GM19372 (cell line): ENCODE measurements around the gene PTPRN2.
"Not testable (repeated sequence)": the region's sequence is repeated elsewhere in the genome, so short reads cannot be mapped to it uniquely, and the experiment has no call there.

ENCODE experiments used
- ATAC-seq: cut with Tn5 transposase; IDR thresholded peaks from one replicate; pipeline ENCODE4 v1.9.1; 2021; ENCODE audit warnings: mild to moderate bottlenecking, low read depth, moderate library complexity; ENCODE audit not compliant: unreplicated experiment

The PTPRN2 gene

DNA sequence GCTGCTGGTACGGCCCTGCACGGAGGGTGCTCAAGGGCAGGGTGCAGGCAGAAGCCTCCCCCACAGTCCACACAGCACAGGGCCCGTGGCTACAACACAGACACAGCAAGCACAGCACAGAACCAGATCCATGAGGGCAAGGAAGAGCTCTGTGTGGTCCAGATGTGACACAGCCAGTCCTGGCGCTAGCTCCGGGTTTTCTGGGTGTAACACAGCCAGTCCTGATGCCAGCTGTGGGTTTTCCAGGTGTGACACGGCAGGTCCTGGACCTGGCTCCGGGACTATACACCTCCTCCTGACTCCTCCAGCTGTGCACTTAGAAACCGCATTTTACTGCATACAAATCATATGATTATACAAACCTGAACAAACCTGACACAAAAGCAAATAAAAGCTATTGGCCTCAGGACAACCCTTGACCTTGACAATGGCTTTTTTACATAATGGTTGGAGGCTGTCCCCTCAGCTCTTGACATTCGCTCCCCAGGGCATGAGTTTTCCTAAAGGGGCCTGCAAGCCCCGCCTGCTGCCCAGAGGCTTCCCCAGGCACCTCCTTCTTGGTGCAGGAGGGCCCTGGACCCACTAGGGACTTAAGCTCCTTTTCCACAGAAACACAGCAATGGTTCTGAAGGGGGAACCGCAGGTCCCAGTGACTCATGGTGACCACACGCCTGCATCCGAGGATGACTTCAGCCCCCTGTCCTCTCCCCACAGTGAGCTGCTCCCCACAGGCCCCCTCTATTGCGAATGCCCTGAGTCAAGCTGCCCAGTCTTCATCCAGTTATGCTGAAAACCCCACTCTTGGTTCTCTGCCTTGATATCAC, 209.6 kb downstream of the PTPRN2 start:
- no peak for ATAC-seq

DNA sequence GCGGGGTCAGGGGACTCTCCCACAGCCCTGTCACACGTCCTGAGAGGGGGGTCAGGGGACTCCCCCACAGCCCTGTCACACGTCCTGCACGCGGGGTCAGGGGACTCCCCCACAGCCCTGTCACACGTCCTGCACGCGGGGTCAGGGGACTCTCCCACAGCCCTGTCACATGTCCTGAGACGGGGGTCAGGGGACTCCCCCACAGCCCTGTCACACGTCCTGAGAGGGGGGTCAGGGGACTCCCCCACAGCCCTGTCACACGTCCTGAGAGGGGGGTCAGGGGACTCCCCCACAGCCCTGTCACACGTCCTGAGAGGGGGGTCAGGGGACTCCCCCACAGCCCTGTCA, 210.8 kb downstream of the PTPRN2 start:
- not testable (repeated sequence) for ATAC-seq

DNA sequence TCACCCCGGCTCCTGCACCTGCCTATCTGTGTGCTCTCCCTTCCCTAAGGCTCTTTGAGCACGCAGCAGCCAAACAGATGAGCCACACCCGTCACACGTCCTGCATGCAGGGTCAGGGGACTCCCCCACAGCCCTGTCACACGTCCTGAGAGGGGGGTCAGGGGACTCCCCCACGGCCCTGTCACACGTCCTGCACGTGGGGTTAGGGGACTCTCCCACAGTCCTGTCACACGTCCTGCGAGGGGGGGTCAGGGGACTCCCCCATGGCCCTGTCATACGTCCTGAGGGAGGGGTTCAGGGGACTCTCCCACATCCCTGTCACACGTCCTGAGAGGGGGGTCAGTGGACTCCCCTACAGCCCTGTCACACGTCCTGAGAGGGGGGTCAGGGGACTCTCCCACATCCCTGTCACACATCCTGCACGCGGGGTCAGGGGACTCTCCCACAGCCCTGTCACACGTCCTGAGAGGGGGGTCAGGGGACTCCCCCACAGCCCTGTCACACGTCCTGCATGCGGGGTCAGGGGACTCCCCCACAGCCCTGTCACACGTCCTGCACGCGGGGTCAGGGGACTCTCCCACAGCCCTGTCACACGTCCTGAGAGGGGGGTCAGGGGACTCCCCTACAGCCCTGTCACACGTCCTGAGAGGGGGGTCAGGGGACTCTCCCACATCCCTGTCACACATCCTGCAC, 211.3 kb downstream of the PTPRN2 start:
- ATAC-seq, result not testable (repeated sequence)

DNA sequence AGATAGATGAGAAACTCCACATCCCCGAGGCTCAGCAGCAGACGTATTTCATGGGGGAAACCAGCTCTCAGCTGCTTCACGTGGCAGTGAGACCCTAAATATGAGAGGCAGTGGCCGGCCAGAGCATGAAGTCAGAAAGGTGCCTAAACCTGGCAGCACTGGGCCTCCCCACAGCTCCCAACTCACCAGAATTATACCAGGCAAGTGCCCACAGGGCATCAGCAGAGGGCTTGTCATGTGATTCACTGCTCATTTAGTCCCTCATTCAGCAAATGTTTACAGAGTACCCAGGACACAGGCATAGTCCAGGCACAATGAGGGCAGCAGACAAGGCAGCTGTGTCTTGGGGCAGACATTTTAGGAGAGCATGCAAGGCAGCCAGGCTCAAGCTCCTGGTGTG, 212.6 kb downstream of the PTPRN2 start:
- ATAC-seq, result no peak

DNA sequence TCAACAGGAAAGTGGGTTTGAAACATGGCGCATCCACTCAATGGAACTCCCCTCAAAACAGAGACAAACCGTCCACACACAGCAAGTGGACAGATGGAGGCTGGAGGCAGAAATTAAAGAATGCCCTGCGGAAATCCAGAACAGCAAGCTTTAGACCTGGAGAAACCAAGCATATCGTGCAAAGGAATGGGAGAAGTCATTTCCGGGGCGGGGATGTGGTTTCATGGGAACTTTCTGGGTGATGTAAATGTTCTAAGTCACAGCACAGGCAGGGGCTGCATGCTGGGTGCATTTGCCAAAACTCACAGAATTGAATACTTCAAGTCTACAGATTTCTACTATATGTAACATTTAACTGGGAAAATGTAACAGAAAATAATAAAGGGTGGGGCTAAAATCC, 213.0 kb downstream of the PTPRN2 start:
- no peak for ATAC-seq

DNA sequence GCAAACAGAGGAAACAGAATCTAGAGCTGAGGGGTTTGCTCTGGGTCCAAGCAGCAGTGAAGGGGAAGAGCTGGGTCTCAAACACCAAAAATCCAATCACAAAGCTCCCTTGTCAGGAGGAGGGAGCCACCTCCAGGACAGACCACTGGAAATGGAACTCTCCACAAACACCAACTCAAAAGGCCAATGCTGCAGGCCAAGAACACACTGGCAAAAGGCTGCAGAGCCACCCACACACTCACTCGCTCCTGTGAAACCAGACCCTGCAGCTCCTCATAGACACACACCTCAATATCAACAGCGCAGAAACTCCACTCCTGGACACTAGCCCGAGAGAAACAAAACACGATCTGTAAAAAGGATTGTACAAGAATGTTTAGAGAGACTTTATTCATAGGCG, 213.5 kb downstream of the PTPRN2 start:
- ATAC-seq, result no peak

DNA sequence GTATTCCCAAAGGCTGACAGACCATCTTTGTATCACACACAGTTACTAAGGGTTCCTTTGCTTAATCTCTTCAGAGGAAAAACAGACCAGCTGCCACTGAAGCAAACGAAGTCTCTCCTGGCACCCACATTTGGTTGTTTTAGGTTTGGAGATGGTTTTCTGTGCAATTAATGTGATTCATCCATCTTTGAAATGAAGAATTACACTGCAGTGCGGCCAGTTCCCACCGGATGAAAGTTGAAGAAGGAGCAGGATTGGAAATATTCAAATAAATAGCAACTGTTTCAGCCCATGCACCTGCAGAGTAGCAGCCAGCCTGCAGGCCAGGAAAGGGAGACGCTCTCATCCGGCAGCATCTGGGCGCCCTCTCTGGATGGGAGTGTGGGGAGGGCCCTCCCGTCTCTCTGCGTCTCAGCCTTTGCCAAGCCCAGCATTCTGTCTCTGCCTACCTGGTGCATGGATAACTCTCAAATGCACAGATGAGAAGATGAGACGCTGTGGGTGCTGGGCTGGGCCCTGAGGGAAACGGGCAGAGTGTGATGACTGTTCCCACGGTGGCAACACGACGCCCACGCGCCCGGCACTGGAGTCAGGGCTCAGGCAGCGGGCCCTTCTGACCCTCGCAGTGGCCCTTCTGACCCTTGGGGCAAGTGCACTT, 214.0 kb downstream of the PTPRN2 start:
- ATAC-seq, result no peak

DNA sequence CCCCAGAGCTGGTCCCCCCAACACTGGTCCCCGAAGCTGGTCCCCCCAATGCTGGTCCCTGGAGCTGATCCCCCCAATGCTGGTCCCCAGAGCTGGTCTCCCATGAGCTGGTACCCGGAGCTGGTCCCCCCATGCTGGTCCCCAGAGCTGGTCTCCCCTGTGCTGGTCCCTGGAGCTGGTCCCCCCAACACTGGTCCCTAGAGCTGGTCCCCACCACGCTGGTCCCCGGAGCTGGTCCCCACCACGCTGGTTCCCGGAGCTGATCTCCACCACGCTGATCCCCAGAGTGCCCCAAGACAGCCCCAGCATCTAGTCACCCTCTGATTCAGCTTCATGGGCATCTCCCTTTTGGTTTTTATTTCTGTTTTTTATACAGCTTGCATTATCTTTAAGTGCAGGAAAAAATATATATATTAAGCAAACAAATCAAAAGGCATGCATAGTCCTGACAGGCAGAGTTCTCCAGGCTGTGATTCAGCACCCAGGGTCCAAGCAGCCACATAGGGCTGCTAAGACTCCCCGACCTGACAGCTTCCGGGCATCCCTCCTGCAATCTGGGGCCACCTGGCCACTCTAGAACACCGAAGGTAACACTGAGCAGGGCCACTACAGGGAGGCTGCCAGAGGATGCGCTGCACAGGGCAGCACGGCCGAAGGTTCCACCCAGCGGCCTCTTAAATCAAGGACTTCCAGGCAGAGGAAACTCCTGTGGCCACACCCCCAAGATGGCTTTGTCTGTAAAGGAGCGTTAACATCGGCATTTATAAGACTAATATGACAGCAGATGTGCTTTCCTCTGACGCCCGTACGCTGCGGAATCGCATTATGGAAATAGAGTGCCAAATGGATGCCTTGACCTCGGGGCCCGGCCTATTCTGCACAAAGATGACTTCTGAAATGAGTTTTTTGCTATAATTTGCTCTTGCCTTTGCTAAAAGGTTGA, 215.0 kb downstream of the PTPRN2 start:
- ATAC-seq, result no peak

DNA sequence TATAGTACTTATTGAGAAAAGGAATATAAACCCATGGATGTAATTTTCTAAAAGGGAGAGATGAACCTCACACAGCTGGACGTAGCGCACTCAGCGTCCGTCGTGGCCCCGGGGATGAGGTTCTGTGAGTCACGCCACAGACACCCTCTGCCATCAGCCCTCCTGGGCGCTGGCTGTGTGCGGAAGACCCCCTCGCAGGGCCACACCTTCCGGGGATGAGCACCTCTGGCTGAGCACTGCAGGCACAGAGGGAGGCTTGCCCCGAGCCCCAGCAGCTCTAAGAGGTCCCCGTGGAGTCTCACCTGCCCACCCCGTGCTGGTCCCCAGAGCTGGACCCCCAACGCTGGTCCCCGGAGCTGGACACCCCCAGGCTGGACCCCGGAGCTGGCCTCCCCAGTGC, 215.8 kb downstream of the PTPRN2 start:
- no peak for ATAC-seq

DNA sequence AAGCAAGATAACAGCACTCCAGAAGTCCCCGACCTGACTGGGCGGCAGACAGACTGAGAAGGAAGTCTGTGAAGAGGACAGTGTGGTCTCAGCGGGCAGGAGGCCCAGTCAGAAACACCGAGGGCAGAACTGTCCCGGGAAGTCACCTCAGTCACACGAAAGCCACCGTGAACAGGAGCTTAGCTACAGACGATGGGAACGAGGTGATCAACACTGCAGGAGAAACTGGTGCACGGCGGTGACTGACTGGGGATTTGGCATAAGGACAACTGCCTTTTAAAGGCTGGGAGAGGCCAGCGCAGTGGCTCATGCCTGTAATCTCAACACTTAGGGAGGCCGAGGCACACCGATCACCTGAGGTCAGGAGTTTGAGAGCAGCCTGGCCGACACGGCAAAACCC, 217.8 kb downstream of the PTPRN2 start:
- ATAC-seq, result no peak

DNA sequence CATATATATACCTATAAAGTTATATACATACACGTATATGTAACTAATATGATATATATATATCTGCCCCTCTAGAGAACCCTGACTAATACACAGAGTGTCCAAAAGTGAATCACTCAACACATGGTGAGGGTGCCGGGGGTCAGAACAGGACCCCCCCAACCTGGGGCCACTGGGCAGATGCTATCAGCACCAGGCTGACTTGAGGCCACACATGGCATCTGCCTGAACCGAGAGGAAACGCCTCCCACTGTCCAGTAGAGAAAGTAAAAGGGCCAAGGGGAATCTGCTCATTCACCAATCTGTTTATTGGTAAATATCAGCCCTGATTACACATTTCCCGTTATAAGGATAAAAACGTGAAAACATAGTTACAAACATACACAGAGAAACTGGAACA, 218.3 kb downstream of the PTPRN2 start:
- no peak for ATAC-seq

DNA sequence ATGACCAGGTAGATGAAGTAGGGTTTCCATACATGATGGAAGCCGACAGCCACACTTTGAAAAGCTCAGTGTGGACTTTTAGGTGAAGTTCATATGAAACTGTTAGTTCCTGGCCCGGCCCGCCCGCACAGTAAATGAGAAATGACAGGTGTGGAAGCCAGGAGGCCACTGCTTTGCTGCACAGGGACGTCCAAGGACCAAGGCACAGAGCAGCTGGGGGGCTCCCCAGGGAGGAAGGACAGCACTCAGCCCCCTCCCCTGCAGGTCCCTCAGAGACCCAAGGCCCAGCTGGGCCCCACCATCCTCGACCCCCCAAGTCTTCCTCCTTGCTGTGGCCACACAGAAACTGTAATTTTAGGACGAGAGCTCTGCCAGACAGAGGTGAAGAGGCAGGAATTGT, 219.2 kb downstream of the PTPRN2 start:
- ATAC-seq, result no peak

DNA sequence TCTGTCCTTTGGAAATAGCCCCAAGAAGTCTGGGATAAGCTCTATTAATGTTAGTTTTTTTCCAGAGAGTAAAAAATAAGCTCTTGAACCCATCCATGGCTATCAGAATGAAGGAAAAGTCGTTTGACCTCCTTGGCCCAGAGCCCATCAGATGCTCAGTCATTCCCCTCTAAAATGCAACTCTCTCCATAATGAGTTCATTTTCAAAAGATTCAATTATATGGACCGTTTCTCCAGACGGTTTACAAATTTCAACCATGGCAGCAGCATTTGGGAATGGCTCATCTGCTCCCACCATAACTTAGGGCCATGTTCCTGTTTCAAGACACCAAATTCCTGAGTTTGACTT, 220.0 kb downstream of the PTPRN2 start:
- ATAC-seq, result no peak

DNA sequence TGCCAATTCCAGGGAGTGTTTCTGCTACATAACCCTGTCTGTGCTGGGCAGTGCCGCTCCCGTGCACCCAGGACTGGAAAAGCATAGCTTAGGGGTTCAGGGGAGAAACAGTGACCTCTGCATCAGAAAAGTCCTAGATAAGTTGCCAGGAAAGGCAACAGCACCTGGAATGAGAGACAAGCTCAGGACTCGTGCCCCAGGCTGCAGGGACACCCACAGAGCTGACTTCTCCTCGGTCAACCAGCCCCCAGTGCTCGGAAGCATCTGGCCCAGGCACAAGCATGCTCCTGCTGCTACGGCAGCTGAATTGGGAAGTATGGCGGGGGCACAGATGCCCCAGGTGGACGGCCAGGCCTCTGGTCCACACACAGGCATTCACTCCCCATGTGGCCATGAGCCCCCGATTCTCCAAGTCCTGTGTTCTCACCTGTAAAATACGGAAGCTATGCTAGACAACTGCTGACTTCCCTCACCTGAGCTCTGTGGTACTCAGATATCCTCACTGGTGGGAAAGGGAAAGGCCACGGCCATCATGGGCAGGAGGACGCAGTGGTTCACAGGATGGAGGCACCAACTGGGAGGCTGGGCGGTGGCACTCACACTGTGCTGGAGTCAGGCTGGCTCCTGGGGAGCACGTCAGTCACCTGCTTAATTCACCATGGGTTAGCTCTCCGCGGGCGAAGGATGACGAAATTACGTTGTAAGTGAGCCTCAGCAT, 220.5 kb downstream of the PTPRN2 start:
- ATAC-seq, result no peak

DNA sequence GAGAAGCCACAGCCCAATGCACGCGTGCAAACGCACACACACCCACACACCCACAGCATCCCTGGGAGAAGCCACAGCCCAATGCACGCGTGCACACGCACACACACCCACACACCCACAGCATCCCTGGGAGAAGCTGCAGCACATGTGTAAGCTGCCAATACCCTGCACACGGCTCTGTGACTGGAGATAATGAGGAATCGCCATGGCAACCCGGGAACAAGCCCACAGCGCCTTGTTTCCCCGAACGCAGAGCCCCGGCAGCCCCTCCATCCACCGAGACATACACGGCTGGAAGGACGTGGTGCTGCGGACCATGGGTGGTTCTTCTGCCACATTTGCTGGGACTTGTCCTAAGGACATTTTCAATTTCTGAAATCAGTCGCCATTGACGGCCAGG, 221.3 kb downstream of the PTPRN2 start:
- no peak for ATAC-seq

DNA sequence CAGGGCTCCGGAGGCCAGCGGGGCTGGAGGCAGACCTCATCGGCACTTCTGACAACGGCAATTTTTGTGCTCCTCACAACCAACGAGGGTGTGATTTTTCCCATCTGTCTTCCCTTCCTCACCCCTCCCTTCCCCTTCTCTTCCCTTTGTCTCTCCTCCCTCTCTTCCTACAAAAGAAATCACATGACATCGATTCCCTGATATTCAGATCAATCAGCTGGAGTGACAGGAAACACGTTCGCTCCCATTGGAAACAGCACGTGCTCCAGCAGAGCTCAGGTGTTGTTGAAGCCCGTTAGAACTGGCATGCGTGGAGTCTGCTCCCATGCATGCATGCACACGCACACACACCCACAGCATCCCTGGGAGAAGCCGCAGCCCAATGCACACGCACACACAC, 222.4 kb downstream of the PTPRN2 start:
- no peak for ATAC-seq

DNA sequence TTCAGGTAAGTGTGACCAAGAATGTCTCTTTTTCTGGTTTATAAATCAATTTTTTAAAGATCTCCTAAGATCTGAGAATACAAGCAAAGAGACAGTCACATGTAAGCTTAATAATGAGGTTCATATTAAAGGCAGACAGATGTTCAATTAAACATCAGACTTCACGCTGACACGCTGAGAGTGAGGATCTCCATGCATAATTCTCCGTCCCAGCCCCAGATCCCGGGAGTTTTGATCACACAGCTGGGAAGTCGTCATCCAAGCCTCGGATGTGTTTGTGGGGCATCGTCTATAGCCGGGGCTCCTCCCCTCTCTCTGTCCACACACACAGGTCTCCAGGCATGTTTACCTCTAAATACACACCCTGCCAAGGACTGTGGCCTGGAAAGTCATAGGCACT, 223.2 kb downstream of the PTPRN2 start:
- no peak for ATAC-seq

DNA sequence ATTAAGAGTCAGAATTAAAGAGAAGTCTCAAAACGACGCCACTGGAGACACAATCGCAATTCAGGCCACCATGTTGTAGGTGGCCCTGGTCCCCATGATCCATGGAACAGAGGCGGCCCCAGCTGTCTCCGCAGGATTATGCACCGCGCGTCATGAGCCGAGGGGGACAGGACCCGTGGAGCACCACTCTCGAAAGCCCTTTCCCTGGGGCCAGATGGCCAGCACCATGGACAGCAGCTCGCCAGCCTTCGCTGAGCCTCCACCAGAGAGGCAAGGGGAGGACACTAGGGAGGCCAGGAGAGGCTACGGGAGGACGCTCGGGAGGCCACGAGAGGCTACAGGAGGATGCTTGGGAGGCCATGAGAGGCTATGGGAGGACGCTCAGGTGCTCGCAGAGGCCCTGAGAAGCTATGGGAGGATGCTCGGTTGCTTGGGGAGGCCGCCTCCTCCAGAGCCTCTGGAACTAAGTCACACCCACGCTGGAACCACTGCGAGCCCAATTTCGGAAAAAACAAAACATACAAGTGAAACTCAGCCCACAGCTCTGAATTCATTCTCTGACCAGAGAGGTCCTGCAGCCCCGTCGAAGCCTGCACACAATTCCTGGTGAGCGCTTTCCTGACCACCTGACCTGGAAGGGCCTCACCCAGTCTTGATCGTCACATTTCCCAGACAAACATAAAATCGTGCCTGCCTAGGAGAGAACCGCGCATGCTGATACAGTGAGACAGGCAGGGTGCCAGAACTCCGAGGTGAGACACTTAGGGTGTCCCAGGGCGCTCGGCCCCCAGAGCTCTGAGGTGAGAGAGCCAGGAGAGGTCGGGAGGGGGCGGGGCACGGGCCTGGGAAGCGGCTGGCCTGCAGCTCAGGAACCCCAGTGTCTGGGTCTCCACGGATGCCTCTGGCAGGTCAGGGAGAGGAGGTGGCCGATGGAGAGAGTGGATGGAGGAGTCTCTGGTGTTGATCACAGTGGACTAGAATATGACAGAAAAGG, 224.4 kb downstream of the PTPRN2 start:
- ATAC-seq, result no peak

DNA sequence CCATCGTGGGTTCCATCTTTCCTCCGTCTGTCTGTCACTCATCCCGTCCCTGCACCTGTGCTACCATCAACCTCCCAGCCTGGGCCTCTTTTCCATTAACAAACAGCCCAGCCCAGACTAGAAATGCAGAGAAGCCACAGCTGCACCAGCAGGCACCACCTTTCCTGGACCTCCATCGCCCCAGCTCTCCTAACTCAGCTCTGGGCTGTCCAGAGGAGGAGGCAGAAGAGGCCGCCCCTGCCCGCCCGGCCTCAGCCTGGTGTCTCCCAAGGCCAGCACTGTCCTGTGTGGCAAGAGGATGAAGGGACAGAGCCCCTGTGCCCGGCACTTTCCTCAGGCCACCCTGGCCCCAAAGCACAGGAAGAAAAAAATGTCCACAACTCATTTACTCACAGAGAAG, 225.6 kb downstream of the PTPRN2 start:
- no peak for ATAC-seq
